ENCODE results near the gene HOXB2. TPM values are rescaled to one million over a fixed set of nuclear protein-coding genes. Genes with fewer than 3 reads are reported as not detected.

The HOXB2 gene
- total and polyA plus RNA-seq, 2 of the 8 experiments (the other 6 are each of a cell fraction or from before 2014, with no cell fraction given): not detected

DNA sequence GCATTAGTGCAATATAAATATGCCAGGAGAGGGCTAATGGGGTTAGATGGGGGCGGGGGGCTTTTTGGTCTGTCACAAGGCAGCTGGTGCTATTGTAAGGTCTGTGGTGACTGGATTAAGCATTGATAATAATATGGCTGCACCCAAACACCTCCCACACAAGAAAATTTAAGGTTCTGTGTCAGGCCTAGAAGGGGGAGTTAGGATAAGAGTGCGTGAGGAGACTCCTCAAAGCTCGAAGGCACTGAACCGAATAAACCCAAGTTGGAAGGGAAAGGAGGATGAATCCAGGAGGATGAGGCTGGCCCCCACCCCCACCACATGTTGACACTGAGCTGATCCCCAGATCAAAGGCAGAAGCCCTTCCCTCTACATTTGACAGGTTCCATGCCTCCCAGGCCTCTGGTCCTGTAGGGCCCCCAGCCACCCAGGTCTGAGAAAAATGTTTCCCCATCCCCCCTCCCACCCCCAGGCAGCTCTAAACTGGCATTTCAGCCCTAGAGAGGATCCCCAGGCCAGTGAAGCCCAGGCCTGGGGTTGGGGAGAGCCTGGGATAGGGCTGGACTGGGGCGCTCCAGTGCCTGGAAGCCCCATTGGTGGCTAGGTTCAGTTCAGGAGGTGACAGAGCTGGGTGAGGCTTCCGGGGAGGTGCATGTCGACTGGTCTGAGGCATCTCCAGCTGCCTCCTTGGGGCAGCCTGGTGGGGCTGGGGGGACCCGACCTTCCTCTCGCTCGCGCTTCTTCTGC, 15.8 kb downstream of the HOXB2 start:
- Histone ChIP-seq H2BK12ac (ENCODE audit: low read depth, low read length) (0 out of 2 replicates have a peak overlapping the region, but pooled peaks have one; percentile 23), H4K8ac (ENCODE audit: extremely low read depth, insufficient read depth, low read length) (no peak overlapping the region), H3K79me1 (ENCODE audit: low read depth, low read length) (no peaks in the 10 kb centered on the region), H3K9me3 (ENCODE audit: insufficient read depth in 2 of 2, low read depth in 1 of 2, low read length in 1 of 2) (no peaks in the 10 kb centered on the region), H2BK5ac (ENCODE audit: low read depth, low read length) (no peak overlapping the region), H4K91ac (replicated peaks; ENCODE audit: insufficient read length, low read length) (no peak overlapping the region), H3K79me2 (ENCODE audit: control insufficient read depth in 1 of 2, insufficient read depth in 2 of 2, low read length in 2 of 2) (no peaks in the 10 kb centered on the region), H3K4ac (replicated peaks; ENCODE audit: insufficient read length, low read depth, low read length) (no peak overlapping the region), H2BK15ac (ENCODE audit: low read length) (no peak overlapping the region), H3K4me2 (ENCODE audit: insufficient read depth in 1 of 2, low read depth in 2 of 2, low read length in 2 of 2) (no peak overlapping the region; a peak in 1 of 4 replicates), H2AFZ (ENCODE audit: low read length) (no peak overlapping the region), H3K56ac (replicated peaks; ENCODE audit: insufficient read length, low read depth, low read length) (no peak overlapping the region), H3K27ac (ENCODE audit: low read depth, low read length) (no peak overlapping the region), H2BK20ac (ENCODE audit: low read length) (no peak overlapping the region), H3K14ac (ENCODE audit: insufficient read length) (no peak overlapping the region), H3K23me2 (ENCODE audit: low read depth, low read length) (peaks cover 5% of the 10 kb centered on the region; the same call in 1 of the 2 replicates), H2BK120ac (replicated peaks; ENCODE audit: low read depth, low read length) (no peak overlapping the region), H3K18ac (ENCODE audit: extremely low read depth, low read length) (no peak overlapping the region), H3K36me3 (ENCODE audit: control insufficient read depth in 2 of 4, insufficient read depth in 4 of 4, low read length in 3 of 4) (no peaks in the 10 kb centered on the region), H3K4me3 (ENCODE audit: extremely low read depth in 1 of 4, insufficient read depth in 2 of 4, low read depth in 3 of 4, low read length in 4 of 4) (no peak overlapping the region), H4K5ac (ENCODE audit: insufficient read length, low read depth, low read length) (no peak overlapping the region), H4K20me1 (replicated peaks in 1 of 2; ENCODE audit: control insufficient read depth in 1 of 2, insufficient read depth in 2 of 2, low read length in 2 of 2) (peaks cover 6 to 11% of the 10 kb centered on the region in 2 experiments), H3K27me3 (replicated peaks in 1 of 4; ENCODE audit: control insufficient read depth in 3 of 4, extremely low read depth in 1 of 4, insufficient read depth in 3 of 4, low read length in 3 of 4) (peaks cover 73 to 100% (median 95%) of the 10 kb centered on the region in 4 experiments), H3K9ac (replicated peaks in 1 of 4; ENCODE audit: extremely low read depth in 1 of 4, low read depth in 3 of 4, low read length in 3 of 4) (no peak overlapping the region), H3K4me1 (replicated peaks in 1 of 4; ENCODE audit: control insufficient read depth in 3 of 4, insufficient read depth in 4 of 4, low read length in 3 of 4) (peaks cover 0 to 20% (median 10%) of the 10 kb centered on the region in 4 experiments; a peak in 6 of 7 replicates), H2AK5ac (ENCODE audit: low read depth, low read length) (no peak overlapping the region), H3K23ac (ENCODE audit: insufficient read length) (no peak overlapping the region)
- whole genome bisulfite sequencing, 2 experiments (ENCODE audit: extremely low coverage in 1 of 2, insufficient coverage in 1 of 2, insufficient read length in 1 of 2, insufficient replicate concordance in 2 of 2, low coverage in 1 of 2, low lambda C conversion rate in 2 of 2, missing lambda C conversion rate in 1 of 2): 62% methylated on average over 11 of the region's 11 CpGs; no CpG with 5 or more reads in 1 of the 2 experiments
- POLR2A ChIA-PET (ENCODE audit: partially characterized antibody): interaction anchor here (0.6 to 1.2 kb wide), 3 partner anchors 11 to 1797 kb away, joined by 3 to 5 read pairs (median 4); no protein-coding TSS in a partner anchor
- CTCF ChIA-PET (ENCODE audit: partially characterized antibody): interaction anchor here (0.8 to 3.1 kb wide), 12 partner anchors 11 to 107 kb away, joined by 3 to 14 read pairs (median 4); partner anchors contain the start of gene HOXB5
- peak; percentile 3 for TF ChIP-seq RNF2 (IDR thresholded peaks at IDR 0.05; ENCODE audit: borderline replicate concordance, low read depth, low read length, missing control alignments, poor library complexity, severe bottlenecking)
- TF ChIP-seq, protein P1, sequence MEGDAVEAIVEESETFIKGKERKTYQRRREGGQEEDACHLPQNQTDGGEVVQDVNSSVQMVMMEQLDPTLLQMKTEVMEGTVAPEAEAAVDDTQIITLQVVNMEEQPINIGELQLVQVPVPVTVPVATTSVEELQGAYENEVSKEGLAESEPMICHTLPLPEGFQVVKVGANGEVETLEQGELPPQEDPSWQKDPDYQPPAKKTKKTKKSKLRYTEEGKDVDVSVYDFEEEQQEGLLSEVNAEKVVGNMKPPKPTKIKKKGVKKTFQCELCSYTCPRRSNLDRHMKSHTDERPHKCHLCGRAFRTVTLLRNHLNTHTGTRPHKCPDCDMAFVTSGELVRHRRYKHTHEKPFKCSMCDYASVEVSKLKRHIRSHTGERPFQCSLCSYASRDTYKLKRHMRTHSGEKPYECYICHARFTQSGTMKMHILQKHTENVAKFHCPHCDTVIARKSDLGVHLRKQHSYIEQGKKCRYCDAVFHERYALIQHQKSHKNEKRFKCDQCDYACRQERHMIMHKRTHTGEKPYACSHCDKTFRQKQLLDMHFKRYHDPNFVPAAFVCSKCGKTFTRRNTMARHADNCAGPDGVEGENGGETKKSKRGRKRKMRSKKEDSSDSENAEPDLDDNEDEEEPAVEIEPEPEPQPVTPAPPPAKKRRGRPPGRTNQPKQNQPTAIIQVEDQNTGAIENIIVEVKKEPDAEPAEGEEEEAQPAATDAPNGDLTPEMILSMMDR (IDR thresholded peaks at IDR 0.05; ENCODE audit: control extremely low read depth in 1 of 3, insufficient read depth in 1 of 3, low read depth in 1 of 3, low read length in 3 of 3): no peak
- FAIRE-seq (no peak), DNase-seq (ENCODE audit: low read depth in 1 of 2, low spot score in 2 of 2) (no peak)
